HG03060 (cell line): ENCODE results near the gene C17orf107.

ENCODE experiments used
- ATAC-seq: cut with Tn5 transposase; IDR thresholded peaks from one replicate; pipeline ENCODE4 v1.9.1; 2021; ENCODE audit warnings: low read depth, moderate number of reproducible peaks; ENCODE audit not compliant: unreplicated experiment

C17orf107 gene

DNA sequence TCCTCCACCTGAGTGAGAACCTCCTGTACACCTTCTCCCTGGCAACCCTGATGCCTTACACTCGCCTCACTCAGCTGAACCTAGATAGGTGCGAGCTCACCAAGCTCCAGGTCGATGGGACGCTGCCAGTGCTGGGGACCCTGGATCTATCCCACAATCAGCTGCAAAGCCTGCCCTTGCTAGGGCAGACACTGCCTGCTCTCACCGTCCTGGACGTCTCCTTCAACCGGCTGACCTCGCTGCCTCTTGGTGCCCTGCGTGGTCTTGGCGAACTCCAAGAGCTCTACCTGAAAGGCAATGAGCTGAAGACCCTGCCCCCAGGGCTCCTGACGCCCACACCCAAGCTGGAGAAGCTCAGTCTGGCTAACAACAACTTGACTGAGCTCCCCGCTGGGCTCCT, 33.4 kb downstream of the C17orf107 start:
- ATAC-seq = no peak

GRCh38 chr17:4933646-4934045, 34.3 kb downstream of the C17orf107 start:
- ATAC-seq = no peak

DNA sequence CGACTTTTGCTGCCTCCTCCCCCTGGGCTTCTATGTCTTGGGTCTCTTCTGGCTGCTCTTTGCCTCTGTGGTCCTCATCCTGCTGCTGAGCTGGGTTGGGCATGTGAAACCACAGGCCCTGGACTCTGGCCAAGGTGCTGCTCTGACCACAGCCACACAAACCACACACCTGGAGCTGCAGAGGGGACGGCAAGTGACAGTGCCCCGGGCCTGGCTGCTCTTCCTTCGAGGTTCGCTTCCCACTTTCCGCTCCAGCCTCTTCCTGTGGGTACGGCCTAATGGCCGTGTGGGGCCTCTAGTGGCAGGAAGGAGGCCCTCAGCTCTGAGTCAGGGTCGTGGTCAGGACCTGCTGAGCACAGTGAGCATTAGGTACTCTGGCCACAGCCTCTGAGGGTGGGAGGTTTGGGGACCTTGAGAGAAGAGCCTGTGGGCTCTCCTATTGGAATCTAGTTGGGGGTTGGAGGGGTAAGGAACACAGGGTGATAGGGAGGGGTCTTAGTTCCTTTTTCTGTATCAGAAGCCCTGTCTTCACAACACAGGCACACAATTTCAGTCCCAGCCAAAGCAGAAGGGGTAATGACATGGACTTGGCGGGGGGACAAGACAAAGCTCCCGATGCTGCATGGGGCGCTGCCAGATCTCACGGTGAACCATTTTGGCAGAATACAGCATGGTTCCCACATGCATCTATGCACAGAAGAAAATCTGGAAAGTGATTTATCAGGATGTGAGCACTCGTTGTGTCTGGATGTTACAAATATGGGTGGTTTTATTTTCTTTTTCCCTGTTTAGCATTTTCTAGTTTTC, 35.0 kb downstream of the C17orf107 start:
- no peak for ATAC-seq

- ATAC-seq = no peak
Observed at GRCh38 chr17:4935650-4936049, 36.3 kb downstream of the C17orf107 start.

- no peak for ATAC-seq
Observed at GRCh38 chr17:4936436-4936835, 37.1 kb downstream of the C17orf107 start.

- ATAC-seq = no peak
Observed at GRCh38 chr17:4937553-4937952, 38.2 kb downstream of the C17orf107 start.

GRCh38 chr17:4938069-4938491, 38.7 kb downstream of the C17orf107 start:
- ATAC-seq = no peak

DNA sequence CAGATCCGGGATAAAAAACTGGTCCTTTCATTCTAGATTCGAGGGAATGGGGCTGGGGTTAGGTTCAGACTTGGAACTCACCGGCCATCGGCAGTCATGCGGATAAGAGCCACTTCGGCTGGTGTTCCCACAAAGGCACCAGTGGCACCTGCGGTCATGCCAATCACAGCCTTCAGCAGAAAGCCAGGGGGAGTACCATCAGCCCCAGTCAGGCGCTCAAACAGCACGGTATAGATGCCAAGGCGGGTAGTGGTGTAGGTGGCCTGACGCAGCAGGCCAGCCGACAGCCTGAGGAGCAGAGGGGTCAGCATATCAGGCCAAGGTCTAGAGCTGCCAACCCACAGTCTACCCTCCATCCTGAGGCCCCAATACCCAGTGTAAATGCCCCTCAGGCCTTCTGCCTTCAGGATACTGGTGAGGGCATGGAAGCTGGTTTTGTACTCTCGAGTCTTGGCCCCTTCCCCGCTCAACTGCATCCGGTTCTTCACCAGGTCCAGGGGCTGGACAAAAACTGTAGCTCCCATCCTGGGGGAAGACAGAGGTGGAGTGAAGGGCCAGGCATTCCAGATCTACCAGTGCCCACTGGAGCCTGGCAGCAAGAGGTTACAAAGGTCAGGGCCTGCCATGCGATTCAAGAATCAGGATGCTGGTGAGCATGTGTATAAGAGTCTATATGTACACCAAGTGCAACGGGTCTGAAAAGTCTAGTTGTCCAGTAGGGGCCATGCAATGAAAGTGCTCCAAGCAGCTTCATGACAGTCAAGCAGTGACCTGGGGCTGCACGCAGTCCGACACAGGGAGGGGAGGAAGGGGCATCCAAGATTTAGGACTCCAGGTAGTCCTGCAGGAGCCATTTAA, 39.6 kb downstream of the C17orf107 start:
- ATAC-seq = no peak

DNA sequence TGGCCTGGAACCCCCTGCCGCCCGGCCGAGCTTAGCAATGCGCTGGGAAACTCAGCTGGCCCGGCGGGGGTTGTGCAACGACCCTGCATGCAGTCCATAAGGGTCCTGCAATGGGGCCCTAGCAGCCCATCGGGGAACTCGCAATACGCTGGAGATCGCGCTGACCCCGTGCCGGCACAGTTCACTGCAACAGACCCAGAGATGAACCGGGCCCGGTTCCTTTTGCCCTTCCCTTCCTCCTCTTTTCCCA, 40.1 kb downstream of the C17orf107 start:
- no peak for ATAC-seq

GRCh38 chr17:4939796-4940554, 40.6 kb downstream of the C17orf107 start, which contains the start of the genes RNF167 and SLC25A11:
Gene RNF167, plus strand, starts transcription at chr17:4940268. Its CDS starts 642 bp downstream, at chr17:4940910.
Gene SLC25A11, minus strand, starts transcription at chr17:4940046. Its CDS starts 136 bp downstream, at chr17:4939910.
- ATAC-seq = peak; percentile 80

DNA sequence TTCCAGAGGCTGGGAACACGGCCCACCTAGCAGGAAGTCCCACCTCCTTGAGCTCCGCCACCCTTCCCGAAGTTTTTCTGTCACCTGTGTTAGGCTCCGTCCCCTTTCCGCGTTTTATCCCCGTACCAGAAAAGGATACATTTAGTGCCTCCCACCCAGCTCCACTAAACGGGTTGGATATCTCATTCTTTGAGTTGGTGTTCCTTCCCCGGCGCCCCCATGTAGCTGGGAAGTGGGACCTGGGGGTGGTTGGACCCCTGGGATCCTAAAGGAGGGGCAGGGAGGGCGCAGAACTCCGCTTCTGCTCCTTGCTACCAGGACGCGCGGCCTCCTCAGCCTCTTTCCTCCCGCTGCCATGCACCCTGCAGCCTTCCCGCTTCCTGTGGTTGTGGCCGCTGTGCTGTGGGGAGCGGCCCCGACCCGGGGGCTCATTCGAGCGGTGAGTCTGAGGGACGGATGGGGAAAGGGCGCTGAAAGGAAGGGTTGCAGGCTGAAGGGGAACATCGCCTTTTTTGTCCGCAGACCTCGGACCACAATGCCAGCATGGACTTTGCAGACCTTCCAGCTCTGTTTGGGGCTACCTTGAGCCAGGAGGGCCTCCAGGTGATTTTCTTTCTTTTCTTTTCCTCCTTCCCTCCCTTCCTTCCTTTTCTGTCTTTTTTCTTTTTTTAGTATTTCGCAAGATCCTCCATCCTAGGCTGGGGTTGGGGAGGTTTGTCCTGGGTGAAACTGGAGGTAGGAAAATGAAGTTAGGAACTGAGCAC, 41.4 kb downstream of the C17orf107 start:
- ATAC-seq = no peak

- ATAC-seq = no peak
Observed at GRCh38 chr17:4941319-4941610, 41.9 kb downstream of the C17orf107 start.

GRCh38 chr17:4942760-4943508, 43.6 kb downstream of the C17orf107 start:
- ATAC-seq = no peak

DNA sequence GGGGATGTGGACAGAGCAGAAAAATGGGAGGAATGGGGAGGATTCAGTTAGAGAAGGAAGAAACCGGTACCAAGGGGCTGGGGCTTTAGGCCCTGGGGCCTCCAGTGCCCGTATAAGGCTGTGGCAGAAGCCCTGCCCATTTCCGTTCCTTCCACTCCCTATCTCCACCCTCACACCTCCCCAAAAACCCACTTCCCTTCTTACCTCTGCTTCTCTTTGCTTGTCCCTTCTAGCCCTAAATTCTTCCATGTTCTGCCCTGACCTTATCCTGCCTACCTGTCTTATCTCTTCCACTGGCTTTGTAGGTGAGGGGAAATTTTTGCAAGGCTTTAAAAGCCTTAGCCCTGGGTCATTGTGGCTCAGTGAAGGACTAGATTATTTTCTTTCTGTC, 44.8 kb downstream of the C17orf107 start:
- no peak for ATAC-seq

DNA sequence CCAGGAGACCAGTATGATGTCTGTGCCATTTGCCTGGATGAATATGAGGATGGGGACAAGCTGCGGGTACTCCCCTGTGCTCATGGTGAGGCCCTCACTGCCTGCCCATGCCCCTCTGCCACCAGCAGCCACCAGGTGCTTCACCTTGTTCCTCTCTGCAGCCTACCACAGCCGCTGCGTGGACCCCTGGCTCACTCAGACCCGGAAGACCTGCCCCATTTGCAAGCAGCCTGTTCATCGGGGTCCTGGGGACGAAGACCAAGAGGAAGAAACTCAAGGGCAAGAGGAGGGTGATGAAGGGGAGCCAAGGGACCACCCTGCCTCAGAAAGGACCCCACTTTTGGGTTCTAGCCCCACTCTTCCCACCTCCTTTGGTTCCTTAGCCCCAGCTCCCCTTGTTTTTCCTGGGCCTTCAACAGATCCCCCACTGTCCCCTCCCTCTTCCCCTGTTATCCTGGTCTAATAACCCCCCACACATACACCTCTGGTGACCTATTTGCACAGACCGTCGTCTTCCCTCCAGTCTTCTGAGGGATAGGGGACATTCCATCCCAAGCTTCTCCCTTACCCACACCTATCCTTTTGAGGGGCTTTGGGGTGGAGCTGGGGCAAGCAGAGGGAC, 45.3 kb downstream of the C17orf107 start:
- no peak for ATAC-seq

DNA sequence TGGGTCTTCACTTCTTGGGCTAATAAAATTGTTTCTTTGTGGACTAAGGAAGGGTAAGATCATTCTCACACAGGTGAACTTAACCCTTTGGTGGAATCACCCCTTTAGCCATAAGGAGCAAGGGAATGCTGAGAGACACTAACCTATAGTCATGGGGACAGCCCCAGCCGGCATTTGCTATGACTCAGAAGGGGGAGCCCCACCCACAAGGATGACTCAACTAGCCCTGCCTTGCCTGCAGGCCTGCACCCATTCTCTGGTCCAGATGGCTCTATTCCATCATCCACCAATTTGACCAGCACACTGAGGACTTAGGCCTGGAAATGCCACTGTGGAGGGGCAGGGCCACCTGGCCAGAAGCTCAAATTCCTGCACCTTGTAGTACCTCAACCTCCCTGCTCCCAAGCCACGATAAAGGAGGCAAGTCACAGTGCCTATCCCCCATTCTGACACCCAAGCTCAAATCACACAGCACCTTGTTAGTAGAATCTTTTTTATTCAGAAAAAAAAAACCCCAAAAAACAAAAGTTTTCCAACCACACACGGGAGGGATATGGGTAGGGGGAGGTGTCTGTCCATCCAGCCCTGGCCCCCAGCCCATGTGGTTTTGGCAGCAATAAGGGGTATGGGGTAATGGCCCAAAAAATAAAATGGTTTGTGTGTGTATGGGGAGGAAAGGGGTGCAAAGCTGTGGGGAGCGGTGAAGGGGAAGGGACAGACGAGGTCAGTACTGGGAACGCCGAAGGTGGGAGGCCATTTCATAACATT, 46.0 kb downstream of the C17orf107 start:
- no peak for ATAC-seq

- no peak for ATAC-seq
Observed at GRCh38 chr17:4945944-4946280, 46.6 kb downstream of the C17orf107 start.

GRCh38 chr17:4946312-4946976, 47.1 kb downstream of the C17orf107 start:
- no peak for ATAC-seq
